GM23338 (cell line): ENCODE data around the gene PURA. TPM values are rescaled to one million over a fixed set of nuclear protein-coding genes. Genes with fewer than 3 reads are reported as not detected.
A peak's percentile ranks its signal among the peaks of the same experiment; 100 is the strongest.

Experiments
- ATAC-seq: fragments of 200-7000 bp; cut with Tn5 transposase; 3 replicates; pipeline ENCODE4 v1.9.1; 2020
- DNase-seq: peaks from one replicate; pipeline ENCODE4 v3.0.0-alpha.2; 2015; ENCODE audit warnings: low spot score
- H2AFZ ChIP-seq: fragments of 200-600 bp; sonication (generic); 2 replicates; pipeline ENCODE4 v1.8.0; 2016; ENCODE audit warnings: antibody characterized with exemption, mild to moderate bottlenecking, moderate library complexity
- H3F3A ChIP-seq: fragments of 200-600 bp; sonication (generic); replicated peaks from 2 replicates; pipeline ENCODE4 v1.8.0; 2017; ENCODE audit warnings: antibody characterized with exemption, mixed run types, low read depth
- H3K27ac ChIP-seq: fragments of 200-600 bp; sonication (generic); 2 replicates; pipeline ENCODE4 v1.6.1; 2016; ENCODE audit warnings: low read depth
- H3K27me3 ChIP-seq: fragments of 200-600 bp; sonication (generic); 2 replicates; pipeline ENCODE4 v1.8.0; 2016; ENCODE audit warnings: mild to moderate bottlenecking, mixed run types, moderate library complexity; ENCODE audit not compliant: insufficient read depth
- H3K36me3 ChIP-seq: fragments of 200-600 bp; sonication (generic); 2 replicates; pipeline ENCODE4 v1.8.0; 2016; ENCODE audit warnings: mild to moderate bottlenecking; ENCODE audit not compliant: insufficient read depth
- H3K4me1 ChIP-seq: fragments of 200-600 bp; sonication (generic); 2 replicates; pipeline ENCODE4 v1.8.0; 2016; ENCODE audit warnings: mild to moderate bottlenecking, moderate library complexity; ENCODE audit not compliant: insufficient read depth
- H3K4me2 ChIP-seq: fragments of 200-600 bp; sonication (generic); 2 replicates; pipeline ENCODE4 v1.7.1; 2017; ENCODE audit warnings: mixed run types
- H3K4me3 ChIP-seq: fragments of 200-600 bp; sonication (generic); 2 replicates; pipeline ENCODE4 v1.6.1; 2016; ENCODE audit warnings: mixed run types
- H3K79me2 ChIP-seq: fragments of 200-600 bp; sonication (generic); replicated peaks from 2 replicates; pipeline ENCODE4 v1.8.0; 2017; ENCODE audit warnings: mild to moderate bottlenecking; ENCODE audit not compliant: insufficient read depth
- H3K9me2 ChIP-seq: fragments of 200-600 bp; sonication (generic); 2 replicates; pipeline ENCODE4 v1.8.0; 2017; ENCODE audit not compliant: insufficient read depth
- H4K20me1 ChIP-seq: fragments of 200-600 bp; sonication (generic); replicated peaks from 2 replicates; pipeline ENCODE4 v1.8.0; 2017; ENCODE audit warnings: mild to moderate bottlenecking; ENCODE audit not compliant: insufficient read depth
- H3K27ac Mint-ChIP-seq: 2 replicates; pipeline ENCODE4 v1.8.0; 2020; ENCODE audit warnings: inconsistent platforms, mild to moderate bottlenecking, moderate library complexity, mixed read lengths
- H3K27me3 Mint-ChIP-seq: 3 replicates; pipeline ENCODE4 v1.8.0; 2022; ENCODE audit warnings: low read depth, mild to moderate bottlenecking, moderate library complexity, mixed read lengths, inconsistent platforms; ENCODE audit not compliant: insufficient read depth, poor library complexity
- H3K36me3 Mint-ChIP-seq: 3 replicates; pipeline ENCODE4 v1.8.0; 2021; ENCODE audit warnings: low read depth, mild to moderate bottlenecking, inconsistent platforms, moderate library complexity, mixed read lengths
- H3K4me1 Mint-ChIP-seq: 3 replicates; pipeline ENCODE4 v1.8.0; 2020; ENCODE audit warnings: mild to moderate bottlenecking, inconsistent platforms, mixed read lengths
- H3K4me3 Mint-ChIP-seq: 3 replicates; pipeline ENCODE4 v1.8.0; 2021; ENCODE audit warnings: moderate library complexity, mild to moderate bottlenecking, inconsistent platforms, mixed read lengths
- H3K9me3 Mint-ChIP-seq: 3 replicates; pipeline ENCODE4 v1.8.0; 2020; ENCODE audit warnings: moderate library complexity, mild to moderate bottlenecking, inconsistent platforms, mixed read lengths
- CREB1 ChIP-seq: fragments of 250-450 bp; sonication (Bioruptor Pico); IDR thresholded peaks from 2 replicates; pipeline ENCODE4 v1.5.0; 2020; ENCODE audit warnings: low read depth, mild to moderate bottlenecking, moderate library complexity
- CTCF ChIP-seq, 2 experiments: fragments of 200-600 bp in 1 of 2; sonication (generic) in 1 of 2; conservative IDR thresholded peaks; 2 replicates each; pipeline versions ENCODE4 v1.5.1 to v1.6.1; 2016 to 2017; ENCODE audit warnings: antibody characterized with exemption in 2 of 2, low read depth in 2 of 2, mild to moderate bottlenecking in 2 of 2, moderate library complexity in 1 of 2
- NANOG ChIP-seq: IDR thresholded peaks from 2 replicates; pipeline ENCODE4 v1.6.1; 2016; ENCODE audit warnings: antibody characterized with exemption, borderline replicate concordance
- POLR2AphosphoS5 ChIP-seq: IDR thresholded peaks from 2 replicates; pipeline ENCODE4 v1.6.1; 2016; ENCODE audit warnings: antibody characterized with exemption, low read depth
- REST ChIP-seq: IDR thresholded peaks from one replicate; pipeline ENCODE4 v1.6.1; 2018; ENCODE audit warnings: antibody characterized with exemption; ENCODE audit not compliant: unreplicated experiment
- STAT1 ChIP-seq: IDR thresholded peaks from one replicate; pipeline ENCODE4 v1.6.1; 2016; ENCODE audit warnings: antibody characterized with exemption; ENCODE audit not compliant: unreplicated experiment
- ZNF331 ChIP-seq: fragments of 250-450 bp; sonication (Bioruptor Pico); IDR thresholded peaks from 2 replicates; pipeline ENCODE4 v1.5.0; 2020; ENCODE audit warnings: low read depth, mild to moderate bottlenecking, moderate library complexity
- polyA plus RNA-seq: library from polyadenylated mRNA; unstranded; fragments of >200 nt; fragmentation: Nextera tagmentation; extraction: Ambion mirVana; gene quantifications from 2 replicates; pipeline ENCODE4 v1.2.1, GENCODE V29; 2016
- total RNA-seq: library from RNA; depleted of rRNA; stranded (reverse); fragments of >200 nt; shearing (Covaris generic); gene quantifications from 2 replicates; pipeline ENCODE4 v1.2.3, GENCODE V29; 2014

Gene PURA
- total and polyA plus RNA-seq, 2 experiments from 2014 or later: 1.5 to 2.3 TPM

- Histone ChIP-seq H3K4me3 (peak overlapping the region; percentile 82), H3K9me2 (no peaks in the 10 kb centered on the region), H3K79me2 (no peaks in the 10 kb centered on the region), H3K27ac (no peak overlapping the region), H4K20me1 (peaks cover 27% of the 10 kb centered on the region; the same call in 1 of the 2 replicates), H3F3A (peaks cover 18% of the 10 kb centered on the region), H2AFZ (peak overlapping the region; percentile 94), H3K36me3 (no peaks in the 10 kb centered on the region), H3K4me1 (peaks cover 46% of the 10 kb centered on the region), H3K27me3 (peaks cover 90% of the 10 kb centered on the region), H3K4me2 (peak overlapping the region; percentile 97)
- Mint-ChIP-seq H3K27me3 (peaks cover 78% of the 10 kb centered on the region), H3K27ac (no peak overlapping the region; the same call in 1 of the 2 replicates), H3K9me3 (no peaks in the 10 kb centered on the region), H3K36me3 (no peaks in the 10 kb centered on the region), H3K4me1 (peaks cover 38% of the 10 kb centered on the region), H3K4me3 (peak overlapping the region; percentile 92)
- DNase-seq (peak; percentile 90), ATAC-seq (peak; percentile 72)
- peak; percentile 86 for TF ChIP-seq CREB1 (CRISPR knock-in tag)
- TF ChIP-seq NANOG: no peak
- no peak for TF ChIP-seq ZNF331 (CRISPR knock-in tag)
Observed at GRCh38 chr5:140107312-140108092, 6.4 kb upstream of the PURA start.

- Histone ChIP-seq H3K9me2 (no peaks in the 10 kb centered on the region), H3K27ac (no peak overlapping the region), H3K4me2 (peak overlapping the region; percentile 97), H2AFZ (peak overlapping the region; percentile 87), H3K36me3 (no peaks in the 10 kb centered on the region), H4K20me1 (peaks cover 27% of the 10 kb centered on the region; the same call in 1 of the 2 replicates), H3K4me3 (peak overlapping the region; percentile 82), H3K27me3 (peaks cover 90% of the 10 kb centered on the region), H3K79me2 (no peaks in the 10 kb centered on the region), H3F3A (peaks cover 18% of the 10 kb centered on the region), H3K4me1 (peaks cover 47% of the 10 kb centered on the region)
- Mint-ChIP-seq H3K4me3 (peak overlapping the region; percentile 92), H3K27me3 (peaks cover 87% of the 10 kb centered on the region), H3K27ac (peak overlapping the region; percentile 76; the same call in 1 of the 2 replicates), H3K9me3 (no peaks in the 10 kb centered on the region), H3K4me1 (peaks cover 39% of the 10 kb centered on the region), H3K36me3 (no peaks in the 10 kb centered on the region)
- ATAC-seq (peak; percentile 29), DNase-seq (peak; percentile 61)
- TF ChIP-seq REST: no peak
- no peak for TF ChIP-seq STAT1
- TF ChIP-seq POLR2AphosphoS5: no peak
- no peak for TF ChIP-seq CTCF (conservative IDR thresholded peaks at IDR 0.05; ENCODE audit: low read depth in 2 of 2)
- TF ChIP-seq CREB1 (CRISPR knock-in tag): no peak
- TF ChIP-seq NANOG: no peak
Observed at GRCh38 chr5:140108093-140109017, 5.6 kb upstream of the PURA start.
